Naive thymus-derived CD8-positive, alpha-beta T cell (primary cell): ENCODE data around the gene PEAR1. TPM values are rescaled to one million over a fixed set of nuclear protein-coding genes. Genes with fewer than 3 reads are reported as not detected.

ENCODE experiments used
- ATAC-seq, 2 donors: fragments of 150-1000 bp; cut with Tn5 transposase in 1 of 2; sonication (Bioruptor Pico), chemical (Tn5 transposase) in 1 of 2; 1 replicate in 1 of 2; 2 replicates in 1 of 2; pipeline ENCODE4 v1.10.0; 2021; ENCODE audit warnings: mild to moderate bottlenecking in 2 of 2, moderate library complexity in 2 of 2
- POLR2A ChIA-PET: fragments of 350-600 bp; sonication (Branson Sonifier 250); formaldehyde crosslinking; loops from one replicate; lab custom pipeline; 2021; ENCODE audit warnings: antibody characterized with exemption; lab: Charles Lee
- DNase-seq, 10 donors: peaks; one replicate each; pipeline versions ENCODE4 v3.0.0 to v3.0.0-alpha.2; 2020 to 2022
- H3K27ac Mint-ChIP-seq, 10 donors: one replicate each; pipeline ENCODE4 v1.8.0; 2020 to 2022; ENCODE audit warnings: mild to moderate bottlenecking in 10 of 10, mixed read lengths in 10 of 10, moderate library complexity in 4 of 10, inconsistent platforms in 1 of 10
- H3K27me3 Mint-ChIP-seq, 5 donors: one replicate each; pipeline ENCODE4 v1.8.0; 2021 to 2022; ENCODE audit warnings: mixed read lengths in 5 of 5
- H3K36me3 Mint-ChIP-seq, 3 donors: one replicate each; pipeline ENCODE4 v1.8.0; 2020 to 2022; ENCODE audit warnings: mixed read lengths in 3 of 3, mild to moderate bottlenecking in 2 of 3, inconsistent platforms in 1 of 3
- H3K4me1 Mint-ChIP-seq, 4 donors: one replicate each; pipeline ENCODE4 v1.8.0; 2021 to 2022; ENCODE audit warnings: mixed read lengths in 4 of 4
- H3K4me3 Mint-ChIP-seq, 10 donors: one replicate each; pipeline ENCODE4 v1.8.0; 2020 to 2022; ENCODE audit warnings: mild to moderate bottlenecking in 10 of 10, mixed read lengths in 10 of 10, moderate library complexity in 6 of 10, inconsistent platforms in 1 of 10
- H3K9me3 Mint-ChIP-seq, 9 donors: one replicate each; pipeline ENCODE4 v1.8.0; 2020 to 2022; ENCODE audit warnings: mixed read lengths in 9 of 9, mild to moderate bottlenecking in 3 of 9, inconsistent platforms in 1 of 9, moderate library complexity in 1 of 9
- polyA plus RNA-seq, 3 donors: library from polyadenylated mRNA; unstranded; fragments of 300-500 nt; fragmentation: Illumina TruSeq; gene quantifications; one replicate each; pipeline ENCODE4 v1.2.3, GENCODE V29; 2021
- total RNA-seq, 8 experiments: library from RNA in 2 of 8; stranded (reverse) in 2 of 8; gene quantifications; one replicate each; pipeline ENCODE4 v1.2.3 and lab custom pipeline; 2021 to 2026

PEAR1 gene
- total and polyA plus RNA-seq, 5 experiments from 2014 or later, result 0.11 TPM; not detected in 4

GRCh38 chr1:156876281-156876680, 17.2 kb upstream of the PEAR1 start:
- POLR2A ChIA-PET, result no interaction called here
- H3K9me3 Mint-ChIP-seq, result no peaks in the 10 kb centered on the region
- peaks cover 11 to 38% (median 23%) of the 10 kb centered on the region in 5 donors for H3K27me3 Mint-ChIP-seq
- H3K27ac Mint-ChIP-seq, result no peak overlapping the region
- no peaks in the 10 kb centered on the region for H3K4me1 Mint-ChIP-seq
- ATAC-seq, result no peak
- no peaks in the 10 kb centered on the region for H3K36me3 Mint-ChIP-seq
- no peak for DNase-seq
- H3K4me3 Mint-ChIP-seq, result no peak overlapping the region

GRCh38 chr1:156877433-156878170, 15.9 kb upstream of the PEAR1 start:
- no peak overlapping the region for H3K27ac Mint-ChIP-seq
- H3K36me3 Mint-ChIP-seq, result no peaks in the 10 kb centered on the region
- no peak for DNase-seq
- no peaks in the 10 kb centered on the region for H3K9me3 Mint-ChIP-seq
- no peak for ATAC-seq
- peaks cover 11 to 51% (median 29%) of the 10 kb centered on the region in 5 donors for H3K27me3 Mint-ChIP-seq
- H3K4me1 Mint-ChIP-seq, result no peaks in the 10 kb centered on the region
- POLR2A ChIA-PET, result no interaction called here
- H3K4me3 Mint-ChIP-seq, result no peak overlapping the region

- H3K36me3 Mint-ChIP-seq, result no peaks in the 10 kb centered on the region
- H3K9me3 Mint-ChIP-seq, result no peaks in the 10 kb centered on the region
- ATAC-seq, result no peak
- no peak for DNase-seq
- H3K4me3 Mint-ChIP-seq, result no peak overlapping the region
- H3K27me3 Mint-ChIP-seq, result peaks cover 11 to 64% (median 35%) of the 10 kb centered on the region in 5 donors
- H3K27ac Mint-ChIP-seq, result no peak overlapping the region
- H3K4me1 Mint-ChIP-seq, result peaks cover 0 to 3% (median 0%) of the 10 kb centered on the region in 4 donors
- POLR2A ChIA-PET, result no interaction called here
Measured at GRCh38 chr1:156879876-156880275, 13.6 kb upstream of the PEAR1 start.

GRCh38 chr1:156880473-156880872, 13.0 kb upstream of the PEAR1 start:
- H3K4me1 Mint-ChIP-seq, result peaks cover 0 to 3% (median 0%) of the 10 kb centered on the region in 4 donors
- H3K27ac Mint-ChIP-seq, result no peak overlapping the region

GRCh38 chr1:156881101-156881500, 12.4 kb upstream of the PEAR1 start:
- H3K27me3 Mint-ChIP-seq, result peaks cover 11 to 66% (median 33%) of the 10 kb centered on the region in 5 donors
- no peak for DNase-seq
- no peak overlapping the region for H3K27ac Mint-ChIP-seq
- no peaks in the 10 kb centered on the region for H3K36me3 Mint-ChIP-seq
- no peak overlapping the region for H3K4me3 Mint-ChIP-seq
- POLR2A ChIA-PET, result no interaction called here
- H3K4me1 Mint-ChIP-seq, result peaks cover 0 to 3% (median 0%) of the 10 kb centered on the region in 4 donors
- no peak for ATAC-seq
- H3K9me3 Mint-ChIP-seq, result no peaks in the 10 kb centered on the region

More at GRCh38 chr1:156880473-156880872, 13.0 kb upstream of the PEAR1 start:
- Mint-ChIP-seq H3K9me3 (no peaks in the 10 kb centered on the region), H3K27me3 (peaks cover 11 to 60% (median 33%) of the 10 kb centered on the region in 5 donors), H3K36me3 (no peaks in the 10 kb centered on the region), H3K4me3 (no peak overlapping the region)
- ATAC-seq (no peak), DNase-seq (no peak)
- POLR2A ChIA-PET, result no interaction called here

GRCh38 chr1:156881663-156882062, 11.9 kb upstream of the PEAR1 start:
- DNase-seq (no peak), ATAC-seq (no peak)
- Mint-ChIP-seq H3K27me3 (peaks cover 10 to 72% (median 35%) of the 10 kb centered on the region in 5 donors), H3K9me3 (no peaks in the 10 kb centered on the region), H3K27ac (no peak overlapping the region), H3K4me3 (no peak overlapping the region), H3K36me3 (no peaks in the 10 kb centered on the region), H3K4me1 (peaks cover 0 to 3% (median 0%) of the 10 kb centered on the region in 4 donors)
- POLR2A ChIA-PET, result no interaction called here

GRCh38 chr1:156882543-156882942, 11.0 kb upstream of the PEAR1 start:
- Mint-ChIP-seq H3K4me3 (no peak overlapping the region), H3K4me1 (peaks cover 0 to 3% (median 0%) of the 10 kb centered on the region in 4 donors), H3K9me3 (no peaks in the 10 kb centered on the region), H3K27ac (no peak overlapping the region), H3K36me3 (no peaks in the 10 kb centered on the region), H3K27me3 (peaks cover 10 to 79% (median 36%) of the 10 kb centered on the region in 5 donors)
- DNase-seq, result no peak
- no peak for ATAC-seq
- POLR2A ChIA-PET, result no interaction called here

- Mint-ChIP-seq H3K9me3 (no peaks in the 10 kb centered on the region), H3K27ac (no peak overlapping the region), H3K4me1 (peaks cover 0 to 3% (median 0%) of the 10 kb centered on the region in 4 donors), H3K36me3 (no peaks in the 10 kb centered on the region), H3K4me3 (no peak overlapping the region), H3K27me3 (peaks cover 8 to 75% (median 37%) of the 10 kb centered on the region in 5 donors)
- DNase-seq (no peak), ATAC-seq (no peak)
- POLR2A ChIA-PET, result interaction anchor here (0.5 to 1.0 kb wide), 2 partner anchors 31 to 257 kb away, joined by 4 to 5 read pairs; no protein-coding TSS in a partner anchor
Measured at GRCh38 chr1:156883919-156884318, 9.6 kb upstream of the PEAR1 start.

- Mint-ChIP-seq H3K9me3 (no peaks in the 10 kb centered on the region), H3K27ac (no peak overlapping the region), H3K36me3 (no peaks in the 10 kb centered on the region), H3K27me3 (peaks cover 12 to 83% (median 42%) of the 10 kb centered on the region in 5 donors), H3K4me1 (peaks cover 0 to 3% (median 0%) of the 10 kb centered on the region in 4 donors), H3K4me3 (no peak overlapping the region)
- ATAC-seq (no peak), DNase-seq (no peak)
- POLR2A ChIA-PET, result interaction anchor here (1.0 kb wide), 1 partner anchor 32 kb away, joined by 4 read pairs; no protein-coding TSS in a partner anchor
Measured at GRCh38 chr1:156884560-156885184, 8.8 kb upstream of the PEAR1 start.

- ATAC-seq (no peak), DNase-seq (no peak)
- Mint-ChIP-seq H3K4me3 (no peak overlapping the region), H3K36me3 (no peaks in the 10 kb centered on the region), H3K4me1 (peaks cover 0 to 4% (median 3%) of the 10 kb centered on the region in 4 donors), H3K27me3 (peaks cover 13 to 87% (median 44%) of the 10 kb centered on the region in 5 donors), H3K9me3 (no peaks in the 10 kb centered on the region), H3K27ac (peak overlapping the region in 1 of 10 donors; percentile 85)
- POLR2A ChIA-PET, result no interaction called here
Measured at GRCh38 chr1:156885314-156885713, 8.2 kb upstream of the PEAR1 start.

- peaks cover 0 to 6% (median 3%) of the 10 kb centered on the region in 4 donors for H3K4me1 Mint-ChIP-seq
- ATAC-seq (no peak), DNase-seq (no peak)
- no peak overlapping the region for H3K4me3 Mint-ChIP-seq
- peaks cover 17 to 87% (median 46%) of the 10 kb centered on the region in 5 donors for H3K27me3 Mint-ChIP-seq
- peak overlapping the region in 2 of 10 donors; percentile 39 to 63 for H3K27ac Mint-ChIP-seq
- POLR2A ChIA-PET, result no interaction called here
- H3K9me3 Mint-ChIP-seq, result no peaks in the 10 kb centered on the region
- H3K36me3 Mint-ChIP-seq, result no peaks in the 10 kb centered on the region
Measured at GRCh38 chr1:156885880-156886355, 7.6 kb upstream of the PEAR1 start.

GRCh38 chr1:156886583-156887281, 6.8 kb upstream of the PEAR1 start:
- H3K4me3 Mint-ChIP-seq, result no peak overlapping the region
- DNase-seq, result no peak
- ATAC-seq, result no peak
- POLR2A ChIA-PET, result no interaction called here
- H3K4me1 Mint-ChIP-seq, result peaks cover 0 to 6% (median 3%) of the 10 kb centered on the region in 4 donors
- H3K27me3 Mint-ChIP-seq, result peaks cover 21 to 87% (median 49%) of the 10 kb centered on the region in 5 donors
- H3K36me3 Mint-ChIP-seq, result no peaks in the 10 kb centered on the region
- no peaks in the 10 kb centered on the region for H3K9me3 Mint-ChIP-seq
- H3K27ac Mint-ChIP-seq, result peak overlapping the region in 3 of 10 donors; percentile 27 to 63 (median 39)
